GM18508 (cell line): ENCODE data around the gene FAM163A.

Experiments
- ATAC-seq: cut with Tn5 transposase; IDR thresholded peaks from one replicate; pipeline ENCODE4 v1.9.1; 2021; ENCODE audit warnings: moderate number of reproducible peaks; ENCODE audit not compliant: insufficient read depth, unreplicated experiment

Gene FAM163A

GRCh38 chr1:179812501-179813292 lies 69.6 kb downstream of the FAM163A start:
- no peak for ATAC-seq

GRCh38 chr1:179813626-179814545 lies 70.8 kb downstream of the FAM163A start:
- ATAC-seq = no peak

DNA sequence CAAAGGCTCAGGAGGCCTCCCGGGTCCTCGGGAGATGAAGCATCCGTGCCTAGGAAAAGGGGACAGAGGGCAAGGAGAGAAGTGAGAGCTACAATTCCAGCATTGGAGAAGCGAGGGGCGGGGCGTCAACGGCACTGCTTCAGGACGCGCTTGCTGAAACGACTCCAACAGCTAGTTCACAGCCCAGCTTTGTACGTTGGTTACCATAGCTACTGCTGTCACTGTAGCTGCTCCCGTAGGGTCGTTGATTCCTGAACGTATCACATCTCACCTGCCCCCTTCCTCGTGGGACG lies 71.4 kb downstream of the FAM163A start:
- no peak for ATAC-seq

DNA sequence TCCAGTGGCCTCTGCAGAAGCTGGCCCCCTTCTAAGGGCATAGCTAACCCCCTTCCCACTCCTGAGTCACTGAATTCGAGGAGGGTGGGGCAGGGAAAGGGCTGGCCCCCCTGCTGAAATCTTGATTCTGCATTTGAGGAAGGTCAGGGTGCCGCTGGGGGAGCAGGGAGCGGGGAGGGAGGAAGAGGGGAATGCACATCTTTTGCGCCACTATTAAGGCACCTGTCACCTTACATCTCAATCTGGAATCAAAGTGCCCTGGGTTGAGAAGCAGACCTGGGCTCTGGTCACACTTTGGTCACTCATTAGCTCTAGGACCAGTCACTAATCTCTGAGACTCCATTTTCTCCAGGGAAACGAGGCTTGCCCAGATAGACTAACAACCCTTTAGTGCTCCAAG lies 72.5 kb downstream of the FAM163A start:
- no peak for ATAC-seq

DNA sequence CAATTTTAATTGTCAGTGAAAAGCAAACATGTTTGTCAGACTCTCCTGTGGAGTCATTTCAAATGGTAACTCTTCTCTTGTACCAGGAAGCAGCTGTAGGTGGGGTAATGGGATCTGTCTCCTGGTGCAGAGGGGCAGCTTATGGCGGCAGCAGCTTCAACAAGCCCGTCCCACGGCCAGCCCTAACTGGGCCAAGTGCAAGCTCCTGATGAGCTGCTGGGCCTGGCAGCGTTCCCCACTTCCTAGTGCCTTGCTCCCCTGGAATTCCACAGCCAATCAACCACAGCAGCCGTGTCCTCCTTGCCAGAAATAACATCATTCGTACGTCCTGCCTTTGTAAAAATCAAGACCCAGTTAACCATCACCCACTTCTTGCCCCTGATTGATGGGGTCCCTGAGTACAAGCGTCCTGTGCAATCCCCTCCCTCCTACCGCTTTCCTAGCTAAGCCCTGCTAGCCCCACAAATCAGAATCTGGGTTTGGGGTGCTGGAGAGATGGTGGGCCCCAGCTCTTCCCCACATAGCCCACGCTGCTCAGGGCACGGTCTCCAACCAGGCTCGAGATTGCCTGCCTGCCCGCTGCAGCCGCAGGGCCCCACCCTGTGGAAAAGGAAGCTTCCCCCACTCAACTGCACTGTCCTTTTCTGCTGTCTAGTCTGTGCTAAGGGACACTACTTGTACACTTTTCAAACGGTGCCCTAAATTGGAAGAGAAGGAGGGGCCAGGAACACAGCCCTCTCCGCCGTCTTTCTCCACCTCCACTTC lies 73.3 kb downstream of the FAM163A start:
- ATAC-seq = no peak

DNA sequence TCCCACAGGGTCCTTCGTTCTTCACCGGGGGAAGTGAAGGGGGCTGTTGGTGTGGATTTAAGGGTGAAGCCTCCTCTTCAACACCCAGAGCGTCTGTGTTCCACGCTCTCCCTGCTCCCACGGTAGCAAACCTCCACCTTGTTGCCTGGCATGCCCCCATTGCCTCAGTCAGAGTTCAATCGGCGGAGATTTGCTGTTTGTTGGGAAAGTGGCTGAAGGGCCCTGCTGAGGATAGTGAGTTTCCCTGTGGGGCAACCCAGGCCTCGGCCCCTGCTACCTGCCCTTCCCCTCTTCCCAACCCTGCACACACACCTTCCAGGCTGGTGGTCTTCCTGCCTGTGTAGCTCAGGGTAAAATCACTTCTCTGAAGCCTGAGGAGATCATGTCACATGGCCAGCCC lies 74.0 kb downstream of the FAM163A start:
- no peak for ATAC-seq

GRCh38 chr1:179817789-179818188 lies 74.7 kb downstream of the FAM163A start:
- ATAC-seq = no peak

DNA sequence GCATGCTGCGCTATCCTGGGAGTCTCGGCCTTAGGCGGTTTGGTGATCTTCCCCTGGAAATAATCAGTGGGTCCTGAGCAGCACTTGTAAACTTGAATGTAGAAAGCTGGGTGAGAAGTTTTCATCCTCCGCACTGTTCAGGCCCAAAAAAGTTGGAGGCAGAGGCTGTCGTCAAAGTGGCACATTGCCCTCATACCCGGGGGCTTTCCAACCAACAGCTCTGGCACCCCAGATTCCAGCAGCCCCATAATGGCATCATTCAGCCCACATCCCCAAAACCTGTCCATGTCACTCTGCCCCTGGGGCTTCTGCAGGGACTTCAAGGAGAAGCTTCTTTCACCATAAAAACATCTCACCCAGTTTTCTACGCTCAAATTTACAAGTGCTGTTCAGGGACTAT lies 75.2 kb downstream of the FAM163A start:
- ATAC-seq = no peak

DNA sequence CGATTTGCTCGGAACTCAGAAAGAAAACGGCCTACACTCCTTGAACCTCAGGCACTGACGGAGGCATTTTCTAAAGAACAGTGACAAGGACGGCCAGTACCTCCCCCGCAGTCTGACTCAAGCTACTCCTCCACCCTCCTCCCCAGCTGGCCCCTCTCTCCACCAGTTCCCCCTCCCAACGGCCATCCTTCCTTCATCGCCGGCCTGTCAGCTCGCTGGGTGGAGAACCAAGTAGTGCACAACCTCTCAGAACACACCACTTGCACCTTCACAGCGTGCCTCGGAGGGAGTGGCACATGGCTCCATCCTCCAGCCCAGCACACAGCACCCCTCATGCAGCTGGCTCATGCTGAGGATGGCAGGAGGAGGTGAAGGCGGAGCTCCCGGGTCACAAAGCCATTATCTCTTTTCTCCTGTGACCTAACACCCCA lies 75.7 kb downstream of the FAM163A start:
- ATAC-seq = no peak

- ATAC-seq = no peak
Observed at GRCh38 chr1:179820226-179820970, 77.3 kb downstream of the FAM163A start.

DNA sequence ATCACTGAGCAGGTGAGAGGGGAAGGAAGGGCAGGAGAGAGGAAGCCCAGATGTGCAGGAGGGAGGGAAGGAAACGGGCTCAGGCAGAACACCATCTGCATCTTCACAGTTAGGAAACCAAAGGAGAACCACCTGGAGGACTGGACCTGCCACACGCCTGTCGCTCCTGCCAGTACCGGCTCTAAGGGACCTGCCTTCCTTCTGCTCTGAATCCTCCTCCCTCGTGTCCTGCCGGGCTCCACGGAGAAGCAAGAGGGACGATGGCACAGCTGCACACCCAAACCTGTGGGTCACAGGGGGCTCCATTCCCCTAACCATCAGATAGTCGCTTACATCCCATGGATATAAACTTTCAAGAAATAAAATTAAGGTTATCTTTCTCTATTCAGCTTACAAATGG lies 78.4 kb downstream of the FAM163A start:
- ATAC-seq = no peak

DNA sequence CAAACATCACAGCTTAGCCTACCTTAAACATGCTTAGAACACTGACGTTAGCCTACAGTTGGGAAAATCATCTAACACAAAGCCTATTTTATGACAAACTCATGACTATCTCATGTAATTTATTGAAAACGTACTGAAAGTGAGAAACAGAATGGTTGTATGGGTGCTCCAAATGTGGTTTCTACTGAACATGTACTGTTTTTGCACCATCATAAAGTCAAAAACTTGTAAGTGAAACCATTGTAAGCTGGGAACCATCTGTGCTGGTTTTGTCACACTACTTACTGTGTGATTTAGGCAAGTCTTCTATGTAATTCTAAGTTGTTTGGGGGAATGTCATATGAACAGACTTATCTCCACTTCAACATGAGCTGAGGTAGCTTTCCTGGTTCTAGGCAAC lies 79.0 kb downstream of the FAM163A start:
- no peak for ATAC-seq

GRCh38 chr1:179823693-179824092 lies 80.6 kb downstream of the FAM163A start:
- no peak for ATAC-seq

DNA sequence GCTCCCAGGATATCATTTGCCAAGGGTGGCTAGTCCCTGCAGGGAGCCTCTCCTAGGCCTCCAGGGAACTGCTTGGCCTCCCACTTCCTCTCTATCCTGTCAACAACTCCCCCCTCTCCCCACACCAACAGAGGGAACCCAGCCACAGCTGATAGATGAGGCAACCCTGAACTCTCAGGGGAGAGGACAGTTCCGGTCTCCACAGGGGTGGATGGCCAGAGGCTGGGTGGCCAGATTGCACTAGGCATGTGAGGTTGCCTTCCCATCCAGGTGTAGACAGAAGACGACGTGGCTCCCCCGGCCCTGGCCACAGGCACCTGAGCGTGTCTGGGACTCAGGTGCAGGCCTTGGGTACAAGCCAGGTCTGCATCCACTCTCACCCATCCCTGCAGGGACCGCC lies 81.2 kb downstream of the FAM163A start:
- ATAC-seq = no peak

DNA sequence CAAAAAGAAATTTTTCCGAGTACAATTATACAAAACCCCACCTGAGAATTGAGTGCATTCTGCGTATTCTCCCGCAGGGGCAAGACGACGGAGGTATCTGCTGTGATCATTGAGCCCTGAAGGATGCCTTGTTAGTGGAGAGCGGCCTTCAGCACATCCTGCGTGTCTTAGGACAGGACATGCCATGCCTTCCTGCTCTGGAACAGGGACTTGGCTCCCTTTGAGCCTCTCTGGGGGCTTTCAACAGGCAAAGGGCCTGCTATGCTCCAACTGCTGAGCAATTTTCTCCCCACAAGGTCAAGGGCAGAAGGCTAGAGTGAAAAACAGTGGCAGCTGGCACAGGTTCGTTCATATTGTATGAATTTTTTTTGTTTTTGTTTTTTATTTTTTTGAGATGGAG lies 82.1 kb downstream of the FAM163A start:
- ATAC-seq = no peak

GRCh38 chr1:179825798-179826460 lies 82.8 kb downstream of the FAM163A start:
- ATAC-seq = no peak

GRCh38 chr1:179826626-179827280 lies 83.7 kb downstream of the FAM163A start:
- ATAC-seq = no peak

- ATAC-seq = no peak
Observed at GRCh38 chr1:179828554-179829110, 85.5 kb downstream of the FAM163A start.

DNA sequence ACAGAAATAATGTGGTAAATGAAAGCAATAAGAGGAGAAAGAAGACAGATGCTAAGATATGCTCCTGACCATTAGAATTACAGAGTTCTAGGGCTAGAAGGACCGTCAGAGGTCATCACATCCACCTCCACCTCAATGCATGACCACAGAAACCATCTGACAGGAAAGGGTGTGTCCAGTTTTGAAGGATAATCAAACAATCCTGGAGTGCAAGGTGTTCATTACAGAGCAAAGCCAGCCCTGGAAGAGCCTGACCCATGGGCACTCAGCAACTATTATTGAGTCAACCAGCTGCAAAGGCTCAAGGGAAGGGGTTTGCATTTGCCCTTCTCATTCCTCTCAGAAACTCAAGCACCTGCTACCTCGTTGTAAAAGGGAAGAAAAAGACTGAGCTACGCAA lies 88.1 kb downstream of the FAM163A start:
- no peak for ATAC-seq
